HUES6 (cell line): Measurements from ENCODE around the gene SOX4.

Source experiments
- H3K27ac ChIP-seq: 2 replicates; pipeline ENCODE4 v1.7.0; 2013; ENCODE audit warnings: low read depth, mild to moderate bottlenecking, low read length, inconsistent platforms
- H3K27me3 ChIP-seq: 2 replicates; pipeline ENCODE4 v1.6.1; 2013; ENCODE audit warnings: low read length; ENCODE audit not compliant: control insufficient read depth, insufficient read depth
- H3K36me3 ChIP-seq: 2 replicates; pipeline ENCODE4 v1.6.1; 2013; ENCODE audit warnings: low read length; ENCODE audit not compliant: control insufficient read depth, insufficient read depth
- H3K4me1 ChIP-seq: 2 replicates; pipeline ENCODE4 v1.6.1; 2013; ENCODE audit warnings: low read length; ENCODE audit not compliant: control insufficient read depth, insufficient read depth
- H3K4me3 ChIP-seq: 2 replicates; pipeline ENCODE4 v1.5.1; 2013; ENCODE audit warnings: low read depth, low read length
- H3K9ac ChIP-seq: one replicate; pipeline ENCODE4 v1.6.1; 2013; ENCODE audit warnings: mild to moderate bottlenecking, low read length
- H3K9me3 ChIP-seq: 2 replicates; pipeline ENCODE4 v1.6.1; 2013; ENCODE audit warnings: low read depth, low read length; ENCODE audit not compliant: control insufficient read depth, insufficient read depth

SOX4 gene

DNA sequence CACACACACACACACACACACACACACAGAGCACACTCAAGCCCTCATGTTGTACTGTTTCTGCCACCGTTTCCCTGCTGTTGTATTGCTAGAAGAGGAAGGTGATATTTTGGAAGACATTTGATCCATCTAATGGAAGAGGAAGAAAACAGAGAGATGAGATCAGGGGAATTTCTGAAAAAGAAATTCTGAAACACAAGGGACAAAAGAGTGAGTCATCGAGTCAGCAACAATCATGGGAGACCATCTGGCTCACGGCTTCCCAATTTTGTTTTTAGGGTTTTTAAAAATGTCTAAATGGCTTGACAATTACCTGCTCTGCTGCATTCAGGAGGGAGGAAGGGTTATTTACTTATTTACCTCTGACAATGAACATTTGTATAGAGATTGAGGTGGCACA lies 22.0 kb downstream of the SOX4 start:
- no peak overlapping the region for H3K27ac ChIP-seq

DNA sequence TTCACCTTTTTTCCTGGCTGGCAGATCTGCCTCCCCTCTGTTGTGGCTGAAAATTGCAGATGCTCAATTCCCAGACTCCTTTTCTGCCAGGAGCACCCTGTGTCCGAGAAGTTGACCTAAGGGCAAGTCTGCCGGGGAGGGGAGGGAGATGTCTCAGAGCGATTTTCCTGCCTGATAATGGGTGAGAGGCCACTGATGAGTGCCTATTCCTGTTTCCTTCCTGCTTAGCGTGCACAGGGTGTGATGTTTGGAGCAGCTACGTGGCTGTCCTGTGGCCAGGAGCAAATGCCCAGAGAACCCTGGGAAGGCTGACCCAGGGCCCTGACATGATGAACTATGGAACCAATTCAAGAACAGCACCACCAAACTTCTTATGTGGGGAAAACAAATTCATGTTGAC lies 22.5 kb downstream of the SOX4 start:
- H3K4me1 ChIP-seq, result peaks cover 17% of the 10 kb centered on the region
- no peaks in the 10 kb centered on the region for H3K36me3 ChIP-seq
- no peak overlapping the region for H3K27ac ChIP-seq
- no peaks in the 10 kb centered on the region for H3K27me3 ChIP-seq
- H3K4me3 ChIP-seq, result no peak overlapping the region
- H3K9ac ChIP-seq, result no peak overlapping the region
- H3K9me3 ChIP-seq, result no peaks in the 10 kb centered on the region

More for the DNA sequence above, 22.0 kb downstream of the SOX4 start:
- Histone ChIP-seq H3K9ac (no peak overlapping the region), H3K36me3 (no peaks in the 10 kb centered on the region), H3K4me3 (no peak overlapping the region), H3K9me3 (no peaks in the 10 kb centered on the region), H3K27me3 (no peaks in the 10 kb centered on the region), H3K4me1 (peaks cover 17% of the 10 kb centered on the region)

DNA sequence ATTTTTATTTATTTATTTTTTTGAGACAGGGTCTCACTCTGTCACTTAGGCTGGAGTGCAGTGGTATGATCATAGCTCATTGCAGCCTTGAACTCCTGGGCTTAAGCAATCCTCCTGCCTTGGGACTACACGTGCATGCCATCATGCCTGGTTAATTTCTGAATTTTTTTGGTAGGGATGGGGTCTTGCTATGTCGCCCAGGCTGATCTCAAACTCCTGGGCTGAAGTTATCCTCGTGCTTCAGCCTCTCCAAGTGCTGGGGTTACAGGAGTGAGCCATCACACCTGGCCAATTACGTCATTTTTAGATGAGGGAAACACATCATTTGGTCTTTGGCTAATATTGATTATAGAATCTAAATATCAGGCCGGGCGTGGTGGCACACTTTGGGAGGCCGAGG lies 32.1 kb downstream of the SOX4 start:
- Histone ChIP-seq H3K27me3 (no peaks in the 10 kb centered on the region), H3K4me1 (no peaks in the 10 kb centered on the region; the same call in 1 of the 2 replicates), H3K27ac (no peak overlapping the region), H3K9me3 (peaks cover 3% of the 10 kb centered on the region; the same call in 1 of the 2 replicates), H3K36me3 (no peaks in the 10 kb centered on the region), H3K4me3 (no peak overlapping the region), H3K9ac (no peak overlapping the region)

DNA sequence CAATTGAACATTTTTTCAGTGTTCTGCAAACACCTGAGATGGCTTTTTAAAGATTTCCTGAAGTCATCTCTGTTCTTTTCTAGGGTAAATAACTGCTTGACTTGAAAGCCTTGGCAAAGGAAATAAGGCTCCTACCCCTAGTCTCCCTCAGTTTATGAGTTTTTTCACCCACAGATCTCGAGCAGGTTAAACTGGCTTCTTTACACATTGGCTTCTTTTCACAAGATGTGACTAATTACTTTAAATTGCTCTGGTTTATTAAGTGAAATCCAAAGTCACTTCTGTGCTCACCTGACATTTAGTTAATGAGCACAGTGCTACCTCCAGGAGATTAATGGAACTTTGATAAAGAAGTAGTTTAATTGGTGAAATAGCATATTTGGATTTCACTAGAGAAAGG lies 33.2 kb downstream of the SOX4 start:
- no peaks in the 10 kb centered on the region for H3K27me3 ChIP-seq

DNA sequence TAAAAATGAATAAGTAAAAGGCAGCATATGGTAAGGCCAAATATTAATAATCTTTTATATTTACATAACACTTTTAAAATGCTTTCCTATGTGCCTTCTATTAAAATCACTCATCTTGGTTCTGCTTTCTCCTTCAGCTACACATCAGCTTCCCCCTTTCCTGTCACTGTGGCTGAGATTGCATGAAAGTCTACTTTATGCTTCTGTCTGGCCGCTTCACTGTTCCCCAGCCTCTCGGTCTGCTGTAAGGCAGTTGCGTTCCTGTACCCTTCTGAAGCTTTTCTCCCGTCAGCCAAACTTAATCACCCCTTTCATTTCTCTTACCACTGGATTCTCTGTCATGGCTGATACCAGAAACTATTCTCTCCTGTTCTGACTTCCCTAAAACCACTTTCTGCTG lies 34.6 kb downstream of the SOX4 start:
- H3K9me3 ChIP-seq, result no peaks in the 10 kb centered on the region
- no peak overlapping the region for H3K4me3 ChIP-seq
- no peak overlapping the region for H3K27ac ChIP-seq
- no peaks in the 10 kb centered on the region for H3K27me3 ChIP-seq
- no peak overlapping the region for H3K9ac ChIP-seq
- H3K4me1 ChIP-seq, result no peaks in the 10 kb centered on the region; the same call in none of the 2 replicates
- no peaks in the 10 kb centered on the region for H3K36me3 ChIP-seq

More for the DNA sequence above, 33.2 kb downstream of the SOX4 start:
- H3K36me3 ChIP-seq, result no peaks in the 10 kb centered on the region
- no peak overlapping the region for H3K4me3 ChIP-seq
- no peaks in the 10 kb centered on the region for H3K9me3 ChIP-seq
- H3K9ac ChIP-seq, result no peak overlapping the region
- H3K4me1 ChIP-seq, result no peaks in the 10 kb centered on the region; the same call in 1 of the 2 replicates
- no peak overlapping the region for H3K27ac ChIP-seq

DNA sequence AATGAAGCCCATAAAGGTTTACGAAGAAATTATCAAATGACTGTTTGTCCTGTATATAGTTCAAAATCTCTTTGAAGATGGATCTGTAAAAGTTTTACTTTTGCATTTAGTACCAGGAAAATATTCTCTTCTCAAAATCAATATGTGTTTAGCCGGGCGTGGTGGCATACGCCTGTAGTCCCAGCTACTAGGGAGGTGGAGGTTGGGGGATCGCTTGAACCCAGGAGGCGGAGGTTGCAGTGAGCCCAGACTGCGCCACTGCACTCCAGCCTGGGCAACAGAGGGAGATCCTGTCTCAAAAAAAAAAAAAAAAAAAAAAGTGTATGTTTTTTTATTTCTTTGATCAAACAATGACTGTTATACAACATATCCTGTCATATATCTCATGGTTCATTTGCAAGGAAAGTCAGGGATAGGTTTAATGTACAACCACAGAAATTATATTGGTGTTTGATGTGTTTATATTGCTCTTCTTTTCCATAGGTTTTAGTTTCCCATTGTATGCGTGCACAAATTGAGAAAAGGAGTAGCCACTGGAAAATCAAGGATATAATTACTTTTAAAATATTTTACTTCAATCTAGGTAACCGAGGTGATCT lies 40.1 kb downstream of the SOX4 start:
- Histone ChIP-seq H3K27ac (no peak overlapping the region), H3K4me1 (no peaks in the 10 kb centered on the region; the same call in none of the 2 replicates), H3K36me3 (no peaks in the 10 kb centered on the region), H3K9me3 (no peaks in the 10 kb centered on the region), H3K9ac (no peak overlapping the region), H3K27me3 (no peaks in the 10 kb centered on the region), H3K4me3 (no peak overlapping the region)

DNA sequence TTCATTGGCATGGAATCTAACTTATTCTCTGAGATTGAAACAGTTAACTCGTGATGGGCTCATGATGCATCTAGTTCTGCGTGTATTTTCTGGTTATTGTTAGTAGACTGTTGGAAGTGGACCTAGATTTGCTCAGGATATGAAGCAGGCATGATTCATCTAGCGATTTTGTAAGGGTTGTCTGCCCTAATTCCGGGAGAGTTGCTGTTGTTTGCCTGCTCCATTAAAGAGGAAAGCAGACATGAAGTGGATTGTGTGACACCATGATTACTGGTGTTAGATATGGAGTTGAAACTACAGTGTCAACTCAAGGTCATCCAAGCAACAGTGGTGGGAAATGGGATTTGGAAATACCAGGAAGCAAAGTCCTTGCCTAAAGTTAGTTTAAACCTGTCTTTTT lies 41.0 kb downstream of the SOX4 start:
- Histone ChIP-seq H3K9me3 (no peaks in the 10 kb centered on the region), H3K4me1 (no peaks in the 10 kb centered on the region; the same call in 1 of the 2 replicates), H3K4me3 (no peak overlapping the region), H3K9ac (no peak overlapping the region), H3K27me3 (no peaks in the 10 kb centered on the region), H3K27ac (no peak overlapping the region), H3K36me3 (no peaks in the 10 kb centered on the region)

DNA sequence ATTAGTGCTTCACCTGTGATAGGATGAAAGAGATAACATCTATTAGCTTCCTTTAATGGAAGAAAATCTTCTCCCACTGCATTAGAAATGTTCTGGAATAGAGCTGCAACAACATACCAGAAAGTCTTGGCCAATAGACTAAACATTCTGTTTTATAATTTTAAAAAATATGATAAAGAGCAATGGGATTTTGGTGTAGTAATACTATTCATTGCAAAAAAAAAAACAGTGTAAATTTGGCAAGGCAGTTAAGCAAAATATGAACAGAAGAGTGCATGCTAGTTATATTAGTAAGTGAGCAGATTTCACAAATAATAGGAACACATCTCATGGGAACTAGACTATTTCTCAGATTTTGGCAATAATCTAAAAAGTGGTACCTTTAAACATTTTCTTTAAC lies 43.3 kb downstream of the SOX4 start:
- no peaks in the 10 kb centered on the region; the same call in 1 of the 2 replicates for H3K4me1 ChIP-seq
- no peak overlapping the region for H3K9ac ChIP-seq
- H3K9me3 ChIP-seq, result peaks cover 5% of the 10 kb centered on the region; the same call in 1 of the 2 replicates
- no peaks in the 10 kb centered on the region for H3K36me3 ChIP-seq
- no peak overlapping the region for H3K27ac ChIP-seq
- no peaks in the 10 kb centered on the region for H3K27me3 ChIP-seq
- H3K4me3 ChIP-seq, result no peak overlapping the region

DNA sequence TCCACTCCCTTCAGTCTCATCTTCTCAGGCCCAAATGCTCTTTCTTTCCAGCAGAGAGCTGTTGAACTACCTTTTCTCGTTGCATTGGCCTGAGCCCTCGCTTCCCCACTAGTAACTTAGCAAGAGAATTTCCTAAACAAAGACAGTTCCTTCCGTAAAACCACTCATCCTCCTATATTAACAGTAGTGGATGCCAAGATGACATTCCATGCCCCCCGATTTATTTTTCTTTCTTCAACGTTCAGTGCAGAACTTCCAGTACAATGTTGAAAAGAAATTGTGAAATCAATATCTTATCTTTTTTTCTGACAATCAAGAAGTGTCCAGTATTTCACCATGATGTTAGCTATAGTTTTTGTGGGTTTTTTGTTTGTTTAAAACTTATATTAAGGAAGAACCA lies 45.8 kb downstream of the SOX4 start:
- Histone ChIP-seq H3K27ac (no peak overlapping the region), H3K36me3 (no peaks in the 10 kb centered on the region), H3K4me1 (no peaks in the 10 kb centered on the region), H3K9me3 (peaks cover 7% of the 10 kb centered on the region; the same call in 1 of the 2 replicates), H3K4me3 (no peak overlapping the region), H3K9ac (no peak overlapping the region), H3K27me3 (no peaks in the 10 kb centered on the region)
